ENCODE results near the gene ZNF575. TPM values are rescaled to one million over a fixed set of nuclear protein-coding genes. Genes with fewer than 3 reads are reported as not detected.

Gene ZNF575
- total and polyA plus RNA-seq, 2 experiments from 2014 or later: 0.10 to 0.65 TPM

DNA sequence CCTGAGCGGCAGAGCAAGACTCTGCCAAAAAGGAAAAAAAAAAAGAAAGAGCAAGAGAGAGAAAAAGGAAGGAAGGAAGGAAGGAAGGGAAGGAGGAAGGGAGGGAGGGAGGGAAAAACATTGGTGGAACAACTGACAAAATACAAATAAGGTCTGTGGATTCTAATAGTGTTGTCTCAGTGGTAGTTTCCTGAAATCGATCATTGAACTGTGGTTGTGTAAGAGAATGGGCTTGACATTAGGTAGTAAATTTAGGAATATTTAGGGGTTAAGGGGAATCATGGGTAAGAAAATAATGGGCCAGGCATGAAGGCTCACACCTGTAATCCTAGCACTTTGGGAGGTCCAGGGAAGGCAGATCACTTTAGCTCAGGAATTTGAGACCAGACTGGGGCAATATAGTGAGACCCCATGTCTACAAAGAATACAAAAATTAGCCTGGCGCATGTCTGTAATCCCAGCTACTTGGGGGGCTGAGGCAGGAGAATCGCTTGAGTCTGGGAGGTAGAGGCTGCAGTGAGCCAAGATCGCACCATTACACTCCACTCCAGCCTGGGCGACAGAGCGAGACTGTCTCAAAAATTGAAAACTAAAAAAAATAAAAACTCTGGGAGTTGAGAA lies 42.9 kb upstream of the ZNF575 start:
- H3K4me3 ChIP-seq: no peak overlapping the region
- H4K20me1 ChIP-seq (replicated peaks; ENCODE audit: insufficient read depth): 0 out of 2 replicates have a peak, but pooled peaks cover 7% of the 10 kb centered on the region
- peaks cover 3% of the 10 kb centered on the region for H3K27me3 Mint-ChIP-seq (ENCODE audit: insufficient read depth, low read depth, poor library complexity)
- TF ChIP-seq ZNF331 (CRISPR knock-in tag; IDR thresholded peaks at IDR 0.05; ENCODE audit: low read depth) (no peak), JUNB (IDR thresholded peaks at IDR 0.05; ENCODE audit: unreplicated experiment) (no peak), REST (IDR thresholded peaks at IDR 0.05; ENCODE audit: unreplicated experiment) (no peak), STAT1 (IDR thresholded peaks at IDR 0.05; ENCODE audit: unreplicated experiment) (no peak), POLR2AphosphoS5 (IDR thresholded peaks at IDR 0.05; ENCODE audit: low read depth) (no peak), NANOG (IDR thresholded peaks at IDR 0.05; ENCODE audit: borderline replicate concordance) (no peak)
- TF ChIP-seq, protein P1, sequence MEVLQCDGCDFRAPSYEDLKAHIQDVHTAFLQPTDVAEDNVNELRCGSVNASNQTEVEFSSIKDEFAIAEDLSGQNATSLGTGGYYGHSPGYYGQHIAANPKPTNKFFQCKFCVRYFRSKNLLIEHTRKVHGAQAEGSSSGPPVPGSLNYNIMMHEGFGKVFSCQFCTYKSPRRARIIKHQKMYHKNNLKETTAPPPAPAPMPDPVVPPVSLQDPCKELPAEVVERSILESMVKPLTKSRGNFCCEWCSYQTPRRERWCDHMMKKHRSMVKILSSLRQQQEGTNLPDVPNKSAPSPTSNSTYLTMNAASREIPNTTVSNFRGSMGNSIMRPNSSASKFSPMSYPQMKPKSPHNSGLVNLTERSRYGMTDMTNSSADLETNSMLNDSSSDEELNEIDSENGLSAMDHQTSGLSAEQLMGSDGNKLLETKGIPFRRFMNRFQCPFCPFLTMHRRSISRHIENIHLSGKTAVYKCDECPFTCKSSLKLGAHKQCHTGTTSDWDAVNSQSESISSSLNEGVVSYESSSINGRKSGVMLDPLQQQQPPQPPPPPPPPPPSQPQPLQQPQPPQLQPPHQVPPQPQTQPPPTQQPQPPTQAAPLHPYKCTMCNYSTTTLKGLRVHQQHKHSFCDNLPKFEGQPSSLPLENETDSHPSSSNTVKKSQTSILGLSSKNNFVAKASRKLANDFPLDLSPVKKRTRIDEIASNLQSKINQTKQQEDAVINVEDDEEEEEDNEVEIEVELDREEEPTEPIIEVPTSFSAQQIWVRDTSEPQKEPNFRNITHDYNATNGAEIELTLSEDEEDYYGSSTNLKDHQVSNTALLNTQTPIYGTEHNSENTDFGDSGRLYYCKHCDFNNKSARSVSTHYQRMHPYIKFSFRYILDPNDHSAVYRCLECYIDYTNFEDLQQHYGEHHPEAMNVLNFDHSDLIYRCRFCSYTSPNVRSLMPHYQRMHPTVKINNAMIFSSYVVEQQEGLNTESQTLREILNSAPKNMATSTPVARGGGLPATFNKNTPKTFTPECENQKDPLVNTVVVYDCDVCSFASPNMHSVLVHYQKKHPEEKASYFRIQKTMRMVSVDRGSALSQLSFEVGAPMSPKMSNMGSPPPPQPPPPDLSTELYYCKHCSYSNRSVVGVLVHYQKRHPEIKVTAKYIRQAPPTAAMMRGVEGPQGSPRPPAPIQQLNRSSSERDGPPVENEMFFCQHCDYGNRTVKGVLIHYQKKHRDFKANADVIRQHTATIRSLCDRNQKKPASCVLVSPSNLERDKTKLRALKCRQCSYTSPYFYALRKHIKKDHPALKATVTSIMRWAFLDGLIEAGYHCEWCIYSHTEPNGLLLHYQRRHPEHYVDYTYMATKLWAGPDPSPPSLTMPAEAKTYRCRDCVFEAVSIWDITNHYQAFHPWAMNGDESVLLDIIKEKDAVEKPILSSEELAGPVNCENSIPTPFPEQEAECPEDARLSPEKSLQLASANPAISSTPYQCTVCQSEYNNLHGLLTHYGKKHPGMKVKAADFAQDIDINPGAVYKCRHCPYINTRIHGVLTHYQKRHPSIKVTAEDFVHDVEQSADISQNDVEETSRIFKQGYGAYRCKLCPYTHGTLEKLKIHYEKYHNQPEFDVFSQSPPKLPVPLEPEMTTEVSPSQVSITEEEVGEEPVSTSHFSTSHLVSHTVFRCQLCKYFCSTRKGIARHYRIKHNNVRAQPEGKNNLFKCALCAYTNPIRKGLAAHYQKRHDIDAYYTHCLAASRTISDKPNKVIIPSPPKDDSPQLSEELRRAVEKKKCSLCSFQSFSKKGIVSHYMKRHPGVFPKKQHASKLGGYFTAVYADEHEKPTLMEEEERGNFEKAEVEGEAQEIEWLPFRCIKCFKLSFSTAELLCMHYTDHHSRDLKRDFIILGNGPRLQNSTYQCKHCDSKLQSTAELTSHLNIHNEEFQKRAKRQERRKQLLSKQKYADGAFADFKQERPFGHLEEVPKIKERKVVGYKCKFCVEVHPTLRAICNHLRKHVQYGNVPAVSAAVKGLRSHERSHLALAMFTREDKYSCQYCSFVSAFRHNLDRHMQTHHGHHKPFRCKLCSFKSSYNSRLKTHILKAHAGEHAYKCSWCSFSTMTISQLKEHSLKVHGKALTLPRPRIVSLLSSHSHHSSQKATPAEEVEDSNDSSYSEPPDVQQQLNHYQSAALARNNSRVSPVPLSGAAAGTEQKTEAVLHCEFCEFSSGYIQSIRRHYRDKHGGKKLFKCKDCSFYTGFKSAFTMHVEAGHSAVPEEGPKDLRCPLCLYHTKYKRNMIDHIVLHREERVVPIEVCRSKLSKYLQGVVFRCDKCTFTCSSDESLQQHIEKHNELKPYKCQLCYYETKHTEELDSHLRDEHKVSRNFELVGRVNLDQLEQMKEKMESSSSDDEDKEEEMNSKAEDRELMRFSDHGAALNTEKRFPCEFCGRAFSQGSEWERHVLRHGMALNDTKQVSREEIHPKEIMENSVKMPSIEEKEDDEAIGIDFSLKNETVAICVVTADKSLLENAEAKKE (CRISPR knock-in tag; IDR thresholded peaks at IDR 0.05): no peak
- 0 out of 3 replicates have a peak, but pooled peaks cover 5% of the 10 kb centered on the region for H3K4me1 Mint-ChIP-seq
- H3K36me3 Mint-ChIP-seq (ENCODE audit: low read depth): no peaks in the 10 kb centered on the region
- no peaks in the 10 kb centered on the region for H3K79me2 ChIP-seq (replicated peaks; ENCODE audit: insufficient read depth)
- no peak overlapping the region for H3K27ac Mint-ChIP-seq
- H3F3A ChIP-seq (replicated peaks; ENCODE audit: low read depth): no peaks in the 10 kb centered on the region
- H3K36me3 ChIP-seq (ENCODE audit: insufficient read depth): no peaks in the 10 kb centered on the region
- no peak overlapping the region for H3K4me2 ChIP-seq
- H3K27me3 ChIP-seq (ENCODE audit: insufficient read depth): no peaks in the 10 kb centered on the region
- H2AFZ ChIP-seq: no peak overlapping the region
- H3K4me1 ChIP-seq (ENCODE audit: insufficient read depth): no peaks in the 10 kb centered on the region
- DNase-seq (ENCODE audit: low spot score) (no peak), ATAC-seq (no peak)
- no peaks in the 10 kb centered on the region for H3K9me2 ChIP-seq (ENCODE audit: insufficient read depth)
- no peak overlapping the region for H3K27ac ChIP-seq (ENCODE audit: low read depth)
- H3K4me3 Mint-ChIP-seq: no peak overlapping the region
- H3K9me3 Mint-ChIP-seq: no peaks in the 10 kb centered on the region

All from GM23338 (cell line).